ENCODE measurements around the gene REPIN1.

DNA sequence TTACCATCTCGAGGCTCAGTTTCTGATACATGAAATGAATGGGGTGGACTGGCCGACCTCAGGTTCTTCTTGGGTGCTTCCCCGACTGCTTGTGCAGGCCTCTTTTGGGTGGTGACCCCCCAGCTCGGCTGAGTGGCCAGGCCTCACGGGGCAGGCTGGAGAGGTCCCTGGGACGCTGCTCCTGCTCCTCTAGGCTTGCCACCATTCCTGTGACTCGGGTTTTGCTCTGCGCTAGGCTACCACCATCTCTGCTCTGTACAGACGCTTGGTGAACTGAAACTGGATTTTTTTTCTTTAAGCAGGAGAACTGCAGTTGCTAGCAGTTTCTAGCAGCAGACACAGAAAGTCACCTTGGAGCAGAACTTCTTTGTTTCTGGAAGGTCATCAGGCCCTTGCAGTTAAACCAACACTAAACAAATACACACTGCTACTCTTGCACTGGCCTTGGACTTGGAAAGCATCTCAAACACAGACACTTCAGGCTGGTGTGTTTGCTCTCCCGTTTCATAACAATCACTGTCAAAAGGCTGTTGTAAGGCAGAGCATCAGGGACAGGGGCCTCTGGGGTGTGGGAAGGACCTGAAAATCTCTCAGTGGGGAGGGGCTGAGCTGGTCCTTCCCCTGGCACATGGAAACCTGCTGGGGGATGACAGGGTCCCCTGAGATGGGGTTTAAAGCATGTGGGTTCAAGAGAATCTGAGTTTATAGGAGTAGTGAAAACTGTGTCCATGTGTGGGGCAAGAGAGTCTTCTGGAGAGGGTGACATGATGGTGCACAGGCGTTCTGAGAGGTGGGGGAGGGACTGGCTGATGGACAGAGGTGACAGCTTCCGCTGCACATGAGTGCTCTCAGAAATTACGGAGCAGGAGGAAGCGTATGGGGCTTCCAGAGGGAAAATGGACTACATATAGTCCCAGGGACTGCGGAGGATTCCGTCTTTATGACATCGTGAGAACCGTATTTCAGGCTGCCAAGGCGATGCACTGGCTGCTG, 46.8 kb downstream of the REPIN1 start:
- TF ChIP-seq EZH2 (IDR thresholded peaks at IDR 0.05) (no peak), POLR2AphosphoS5 (IDR thresholded peaks at IDR 0.05; ENCODE audit: borderline replicate concordance, low read depth, low read length) (no peak)

All from SK-N-MC (cell line).